Parathyroid adenoma (tissue), 2 donors: ENCODE data around the gene FMOD.

Source experiments
- H2AFZ ChIP-seq: fragments of 300-600 bp; sonication (generic); one replicate; pipeline ENCODE4 v1.7.0; 2017; ENCODE audit warnings: antibody characterized with exemption, mild to moderate bottlenecking
- H3K27ac ChIP-seq: fragments of 300-600 bp; sonication (generic); one replicate; pipeline ENCODE4 v1.7.0; 2017
- H3K27me3 ChIP-seq: fragments of 300-600 bp; sonication (generic); one replicate; pipeline ENCODE4 v1.7.0; 2017; ENCODE audit warnings: low read length; ENCODE audit not compliant: control insufficient read depth, insufficient read depth
- H3K36me3 ChIP-seq: fragments of 300-600 bp; sonication (generic); one replicate; pipeline ENCODE4 v1.7.0; 2017; ENCODE audit warnings: low read length; ENCODE audit not compliant: control insufficient read depth, insufficient read depth
- H3K4me1 ChIP-seq: fragments of 300-600 bp; sonication (generic); one replicate; pipeline ENCODE4 v1.7.0; 2017; ENCODE audit warnings: control low read depth
- H3K4me2 ChIP-seq: fragments of 300-600 bp; sonication (generic); one replicate; pipeline ENCODE4 v1.7.0; 2017; ENCODE audit warnings: low read length
- H3K4me3 ChIP-seq: fragments of 300-600 bp; sonication (generic); one replicate; pipeline ENCODE4 v1.7.0; 2017; ENCODE audit warnings: low read depth, low read length
- H3K79me2 ChIP-seq: fragments of 300-600 bp; sonication (generic); one replicate; pipeline ENCODE4 v1.7.0; 2017; ENCODE audit warnings: control low read depth
- H3K9ac ChIP-seq: fragments of 300-600 bp; sonication (generic); one replicate; pipeline ENCODE4 v1.7.0; 2017; ENCODE audit warnings: mild to moderate bottlenecking
- H3K9me3 ChIP-seq: fragments of 300-600 bp; sonication (generic); one replicate; pipeline ENCODE4 v1.7.0; 2017; ENCODE audit warnings: low read length; ENCODE audit not compliant: control insufficient read depth
- TF ChIP-seq, protein P1 (sequence below): fragments of 300-600 bp; sonication (generic); IDR thresholded peaks from one replicate; pipeline ENCODE4 v1.7.0; 2017; ENCODE audit warnings: antibody characterized with exemption, mild to moderate bottlenecking
- donor health status: primary hyperparathyroidism.

FMOD gene

DNA sequence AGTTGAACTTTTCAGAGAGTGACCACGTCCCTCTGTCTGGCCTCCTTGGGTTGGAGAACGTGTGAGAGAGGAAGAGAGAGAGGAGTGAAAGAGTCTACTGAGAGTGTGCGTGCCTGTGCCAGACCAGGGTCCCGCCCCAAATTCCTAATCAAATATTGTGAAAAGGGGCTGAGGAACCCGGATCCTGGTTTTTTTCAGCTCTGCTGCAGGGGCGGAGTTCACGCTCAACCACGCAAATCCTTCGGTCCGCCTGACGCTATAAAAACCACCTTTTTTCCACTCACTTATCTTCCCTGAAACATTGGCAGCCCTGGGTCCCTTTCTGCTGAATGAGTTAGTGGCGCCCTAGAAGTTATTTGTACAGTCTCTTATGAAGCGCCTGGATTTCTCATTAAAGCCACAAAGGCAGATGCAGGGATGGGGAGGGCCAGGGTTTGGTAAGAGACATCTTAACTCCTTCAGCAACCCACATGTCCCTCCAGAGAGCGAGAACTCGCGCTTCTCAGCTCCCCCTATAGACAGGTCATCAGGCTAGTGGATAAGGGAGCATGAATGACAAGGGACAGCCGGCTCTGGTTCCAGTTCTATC lies at the start of gene FMOD:
Gene FMOD, minus strand, starts transcription at position 86 of the 589 bp plus-strand sequence. CDS start 2,852 bp downstream, outside the sequence.
- TF ChIP-seq, protein P1, sequence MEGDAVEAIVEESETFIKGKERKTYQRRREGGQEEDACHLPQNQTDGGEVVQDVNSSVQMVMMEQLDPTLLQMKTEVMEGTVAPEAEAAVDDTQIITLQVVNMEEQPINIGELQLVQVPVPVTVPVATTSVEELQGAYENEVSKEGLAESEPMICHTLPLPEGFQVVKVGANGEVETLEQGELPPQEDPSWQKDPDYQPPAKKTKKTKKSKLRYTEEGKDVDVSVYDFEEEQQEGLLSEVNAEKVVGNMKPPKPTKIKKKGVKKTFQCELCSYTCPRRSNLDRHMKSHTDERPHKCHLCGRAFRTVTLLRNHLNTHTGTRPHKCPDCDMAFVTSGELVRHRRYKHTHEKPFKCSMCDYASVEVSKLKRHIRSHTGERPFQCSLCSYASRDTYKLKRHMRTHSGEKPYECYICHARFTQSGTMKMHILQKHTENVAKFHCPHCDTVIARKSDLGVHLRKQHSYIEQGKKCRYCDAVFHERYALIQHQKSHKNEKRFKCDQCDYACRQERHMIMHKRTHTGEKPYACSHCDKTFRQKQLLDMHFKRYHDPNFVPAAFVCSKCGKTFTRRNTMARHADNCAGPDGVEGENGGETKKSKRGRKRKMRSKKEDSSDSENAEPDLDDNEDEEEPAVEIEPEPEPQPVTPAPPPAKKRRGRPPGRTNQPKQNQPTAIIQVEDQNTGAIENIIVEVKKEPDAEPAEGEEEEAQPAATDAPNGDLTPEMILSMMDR: no peak
- H3K9ac ChIP-seq: no peak within 1 kb of the TSS
- H3K27ac ChIP-seq: no peak within 1 kb of the TSS

DNA sequence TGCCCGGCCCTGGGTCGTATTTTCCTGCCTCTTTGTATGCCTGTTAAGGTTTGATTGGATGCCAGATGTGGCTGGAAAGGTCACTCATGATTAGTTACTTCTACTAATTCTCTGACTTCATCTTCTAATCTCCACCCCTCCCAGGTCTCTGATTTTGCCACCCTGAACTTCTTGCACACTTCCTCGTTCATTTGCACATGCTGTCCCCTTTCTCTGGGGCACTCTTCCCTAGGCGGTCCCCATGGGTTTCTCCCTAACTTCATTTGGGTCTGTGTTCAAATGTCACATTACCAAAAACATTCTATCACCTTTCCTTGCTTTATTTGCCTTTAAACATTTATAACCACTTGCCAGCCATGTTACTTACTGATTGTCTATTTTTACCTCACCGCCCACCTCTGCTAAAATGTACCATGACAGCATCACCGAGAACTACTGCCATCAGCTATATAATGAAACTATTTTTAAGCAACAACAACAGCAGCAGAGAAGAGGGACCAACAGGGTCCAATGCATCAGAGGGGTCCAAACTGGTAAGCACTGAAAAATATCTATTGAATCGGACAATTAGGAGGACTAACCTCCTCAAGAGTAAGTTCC lies 45.8 kb upstream of the FMOD start:
- H3K27me3 ChIP-seq: no peaks in the 10 kb centered on the region
- no peak overlapping the region for H3K27ac ChIP-seq
- H3K4me3 ChIP-seq: no peak overlapping the region
- H3K9me3 ChIP-seq: no peaks in the 10 kb centered on the region
- TF ChIP-seq, protein P1: no peak
- H2AFZ ChIP-seq: no peak overlapping the region
- no peaks in the 10 kb centered on the region for H3K79me2 ChIP-seq
- no peak overlapping the region for H3K9ac ChIP-seq
- H3K36me3 ChIP-seq: no peaks in the 10 kb centered on the region
- no peaks in the 10 kb centered on the region for H3K4me1 ChIP-seq
- H3K4me2 ChIP-seq: no peak overlapping the region

More for the DNA sequence above, at the start of gene FMOD:
- no peaks in the 10 kb centered on the region for H3K4me1 ChIP-seq
- H3K79me2 ChIP-seq: no peaks in the 10 kb centered on the region
- no peaks in the 10 kb centered on the region for H3K27me3 ChIP-seq
- no peaks in the 10 kb centered on the region for H3K9me3 ChIP-seq
- peak within 1 kb of the TSS; percentile 3 for H3K4me3 ChIP-seq
- H2AFZ ChIP-seq: peak within 1 kb of the TSS; percentile 71
- H3K4me2 ChIP-seq: peak within 1 kb of the TSS; percentile 47
- H3K36me3 ChIP-seq: no peaks in the 10 kb centered on the region

DNA sequence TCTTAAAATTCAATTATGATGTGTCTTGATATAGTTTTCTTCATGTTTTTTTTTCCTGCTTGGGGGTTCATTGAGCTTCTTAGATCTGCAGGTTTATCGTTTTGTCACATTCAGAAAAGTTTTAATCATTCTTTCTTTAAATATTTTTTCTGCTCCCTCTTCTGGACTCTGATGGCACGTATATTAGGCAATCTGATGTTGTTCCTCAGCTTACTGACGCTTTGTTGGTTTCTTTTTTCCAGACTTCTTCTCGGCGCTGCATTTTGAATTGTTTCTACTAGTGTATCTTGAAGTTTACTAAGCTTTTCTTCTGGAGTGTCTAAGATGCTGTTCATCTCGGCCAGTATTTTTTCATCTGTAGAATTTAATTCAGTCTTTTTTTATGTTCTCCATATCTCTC lies 44.8 kb upstream of the FMOD start:
- Histone ChIP-seq H3K27me3 (no peaks in the 10 kb centered on the region), H3K4me1 (no peaks in the 10 kb centered on the region), H3K4me3 (no peak overlapping the region), H3K36me3 (no peaks in the 10 kb centered on the region), H3K4me2 (no peak overlapping the region), H3K9me3 (no peaks in the 10 kb centered on the region), H3K79me2 (no peaks in the 10 kb centered on the region), H3K9ac (no peak overlapping the region), H2AFZ (no peak overlapping the region), H3K27ac (no peak overlapping the region)
- TF ChIP-seq, protein P1: no peak

GRCh38 chr1:203390298-203390697 lies 39.4 kb upstream of the FMOD start:
- Histone ChIP-seq H3K4me2 (no peak overlapping the region), H3K9ac (no peak overlapping the region), H3K9me3 (no peaks in the 10 kb centered on the region)

More at GRCh38 chr1:203390298-203390697, 39.4 kb upstream of the FMOD start:
- no peak overlapping the region for H3K27ac ChIP-seq
- no peaks in the 10 kb centered on the region for H3K36me3 ChIP-seq
- no peaks in the 10 kb centered on the region for H3K79me2 ChIP-seq
- no peak overlapping the region for H3K4me3 ChIP-seq
- no peak overlapping the region for H2AFZ ChIP-seq
- TF ChIP-seq, protein P1: no peak
- H3K4me1 ChIP-seq: no peaks in the 10 kb centered on the region
- H3K27me3 ChIP-seq: no peaks in the 10 kb centered on the region
